GM19043 (cell line): ENCODE data around the gene THUMPD1.
"Not testable (repeated sequence)": the region's sequence is repeated elsewhere in the genome, so short reads cannot be mapped to it uniquely, and the experiment has no call there.

ENCODE experiments used
- ATAC-seq: cut with Tn5 transposase; IDR thresholded peaks from one replicate; pipeline ENCODE4 v1.9.1; 2021; ENCODE audit warnings: low read depth; ENCODE audit not compliant: unreplicated experiment

Gene THUMPD1

GRCh38 chr16:20750558-20750957, 8.9 kb upstream of the THUMPD1 start:
- ATAC-seq = no peak

GRCh38 chr16:20749474-20749873, 7.9 kb upstream of the THUMPD1 start:
- no peak for ATAC-seq

- ATAC-seq = peak; percentile 72
Measured at GRCh38 chr16:20747030-20747816, 5.6 kb upstream of the THUMPD1 start.

GRCh38 chr16:20746461-20746860, 4.8 kb upstream of the THUMPD1 start:
- no peak for ATAC-seq

GRCh38 chr16:20744922-20745440, 3.4 kb upstream of the THUMPD1 start:
- no peak for ATAC-seq

GRCh38 chr16:20743591-20743990, 2.0 kb upstream of the THUMPD1 start:
- no peak for ATAC-seq

- ATAC-seq = peak; percentile 72
Measured at GRCh38 chr16:20740901-20741521, 607 bp downstream of the THUMPD1 start.

GRCh38 chr16:20740007-20740883, 1.4 kb downstream of the THUMPD1 start:
- no peak for ATAC-seq

GRCh38 chr16:20735490-20735889, 6.1 kb downstream of the THUMPD1 start:
- ATAC-seq = no peak

- ATAC-seq = no peak
Measured at GRCh38 chr16:20734782-20735181, 6.8 kb downstream of the THUMPD1 start.

GRCh38 chr16:20734056-20734455, 7.6 kb downstream of the THUMPD1 start:
- no peak for ATAC-seq

GRCh38 chr16:20729141-20729540, 12.5 kb downstream of the THUMPD1 start:
- no peak for ATAC-seq

- ATAC-seq = no peak
Measured at GRCh38 chr16:20727181-20727580, 14.4 kb downstream of the THUMPD1 start.

- no peak for ATAC-seq
Measured at GRCh38 chr16:20726661-20727060, 15.0 kb downstream of the THUMPD1 start.

- no peak for ATAC-seq
Measured at GRCh38 chr16:20720251-20720650, 21.4 kb downstream of the THUMPD1 start.

- not testable (repeated sequence) for ATAC-seq
Measured at GRCh38 chr16:20717718-20718117, 23.9 kb downstream of the THUMPD1 start.

GRCh38 chr16:20711277-20711911, 30.2 kb downstream of the THUMPD1 start:
- ATAC-seq = no peak

GRCh38 chr16:20708129-20708528, 33.5 kb downstream of the THUMPD1 start:
- ATAC-seq = not testable (repeated sequence)

- no peak for ATAC-seq
Measured at GRCh38 chr16:20707461-20707860, 34.2 kb downstream of the THUMPD1 start.

GRCh38 chr16:20705972-20706371, 35.6 kb downstream of the THUMPD1 start:
- not testable (repeated sequence) for ATAC-seq
